Endodermal cell (in vitro differentiated cells): ENCODE results near the gene DYRK1B. TPM values are rescaled to one million over a fixed set of nuclear protein-coding genes. Genes with fewer than 3 reads are reported as not detected.

ENCODE experiments used
- DNase-seq: peaks from one replicate; pipeline ENCODE4 v3.0.0-alpha.2; 2017
- H3K27ac ChIP-seq: 2 replicates; pipeline ENCODE4 v1.5.1; 2013; ENCODE audit warnings: mild to moderate bottlenecking, low read depth, low read length, moderate library complexity
- H3K27me3 ChIP-seq: 2 replicates; pipeline ENCODE4 v1.6.1; 2013; ENCODE audit warnings: mild to moderate bottlenecking, low read length, moderate library complexity; ENCODE audit not compliant: insufficient read depth, control insufficient read depth, poor library complexity, severe bottlenecking
- H3K36me3 ChIP-seq: 2 replicates; pipeline ENCODE4 v1.7.0; 2013; ENCODE audit warnings: mild to moderate bottlenecking, low read length, moderate library complexity; ENCODE audit not compliant: control insufficient read depth, insufficient read depth
- H3K4me1 ChIP-seq: one replicate; pipeline ENCODE4 v1.7.0; 2013; ENCODE audit warnings: low read length; ENCODE audit not compliant: control insufficient read depth, insufficient read depth
- H3K4me3 ChIP-seq: 2 replicates; pipeline ENCODE4 v1.5.1; 2013; ENCODE audit warnings: mild to moderate bottlenecking, low read length, moderate library complexity
- H3K9ac ChIP-seq: 2 replicates; pipeline ENCODE4 v1.6.1; 2013; ENCODE audit warnings: mild to moderate bottlenecking, low read length, moderate library complexity; ENCODE audit not compliant: poor library complexity, severe bottlenecking; ENCODE audit errors: extremely low read depth
- H3K9me3 ChIP-seq: 2 replicates; pipeline ENCODE4 v1.6.1; 2013; ENCODE audit warnings: mild to moderate bottlenecking, low read length, moderate library complexity; ENCODE audit not compliant: control insufficient read depth
- H3K27ac Mint-ChIP-seq: 2 replicates; pipeline ENCODE4 v1.8.0; 2020; ENCODE audit warnings: mixed read lengths
- H3K27me3 Mint-ChIP-seq: 2 replicates; pipeline ENCODE4 v1.8.0; 2021; ENCODE audit warnings: mild to moderate bottlenecking, mixed read lengths; ENCODE audit not compliant: insufficient read depth
- H3K36me3 Mint-ChIP-seq: 2 replicates; pipeline ENCODE4 v1.8.0; 2020; ENCODE audit warnings: low read depth, mixed read lengths
- H3K4me1 Mint-ChIP-seq: 2 replicates; pipeline ENCODE4 v1.8.0; 2020; ENCODE audit warnings: mixed read lengths
- H3K4me3 Mint-ChIP-seq: 2 replicates; pipeline ENCODE4 v1.8.0; 2020; ENCODE audit warnings: mild to moderate bottlenecking, moderate library complexity, mixed read lengths
- H3K9me3 Mint-ChIP-seq: 2 replicates; pipeline ENCODE4 v1.8.0; 2020; ENCODE audit warnings: mild to moderate bottlenecking, mixed read lengths
- CTCF ChIP-seq: fragments of 200-600 bp; sonication (generic); conservative IDR thresholded peaks from 2 replicates; pipeline ENCODE4 v1.5.0; 2021; ENCODE audit warnings: antibody characterized with exemption, mild to moderate bottlenecking
- WGBS, 2 experiments: methylation state at CpG; one replicate each; pipeline versions ENCODE4 v1.1.5 to v1.1.7; 2013; ENCODE audit warnings: missing lambda C conversion rate in 2 of 2, mixed read lengths in 1 of 2; ENCODE audit not compliant: insufficient coverage in 1 of 2, insufficient read length in 1 of 2; 5-methylcytosine and 5-hydroxymethylcytosine counted together
- microRNA-seq: library from miRNA; unstranded; fragments of <30 nt; microRNA quantifications from one replicate; pipeline ENCODE4 v1.2.0, GENCODE V29; 2020; ENCODE audit warnings: borderline microRNAs expressed
- total RNA-seq, 2 donors: library from RNA; stranded (reverse); fragmentation: NEBNext Ultra II Directional in 1 of 2; extraction: Animal tissue kit (Norgen Biotek cat#: 25700) in 1 of 2; gene quantifications; 2 replicates in 1 of 2; 3 replicates in 1 of 2; pipeline ENCODE4 v1.2.1, GENCODE V29; 2021

Gene DYRK1B
- total RNA-seq, 2 donors from 2014 or later: 21.8 to 37.7 TPM

- H3K9me3 Mint-ChIP-seq: no peaks in the 10 kb centered on the region
- Histone ChIP-seq H3K27ac (no peak overlapping the region), H3K9ac (no peak overlapping the region), H3K4me1 (no peaks in the 10 kb centered on the region), H3K9me3 (no peaks in the 10 kb centered on the region), H3K36me3 (no peaks in the 10 kb centered on the region), H3K4me3 (no peak overlapping the region), H3K27me3 (peaks cover 21% of the 10 kb centered on the region)
- no peak for DNase-seq
- no peaks in the 10 kb centered on the region for H3K36me3 Mint-ChIP-seq
- H3K4me3 Mint-ChIP-seq: no peak overlapping the region
- no peaks in the 10 kb centered on the region for H3K4me1 Mint-ChIP-seq
- no peak for TF ChIP-seq CTCF
- no peak overlapping the region for H3K27ac Mint-ChIP-seq
- WGBS, 2 experiments: 89 to 90% methylated on average over 3 of the region's 3 CpGs
- peaks cover 18% of the 10 kb centered on the region for H3K27me3 Mint-ChIP-seq
Measured at GRCh38 chr19:39780894-39781293, 53.1 kb downstream of the DYRK1B start.

- WGBS, 2 experiments: 42 to 76% methylated on average over 2 to 4 of the region's 4 CpGs
- Mint-ChIP-seq H3K9me3 (no peaks in the 10 kb centered on the region), H3K4me3 (no peak within 1 kb of the TSS), H3K27ac (no peak within 1 kb of the TSS), H3K27me3 (peaks cover 3% of the 10 kb centered on the region), H3K36me3 (no peaks in the 10 kb centered on the region), H3K4me1 (no peaks in the 10 kb centered on the region)
- Histone ChIP-seq H3K36me3 (no peaks in the 10 kb centered on the region), H3K27me3 (peaks cover 8% of the 10 kb centered on the region), H3K9ac (no peak within 1 kb of the TSS), H3K9me3 (no peaks in the 10 kb centered on the region), H3K4me3 (no peak within 1 kb of the TSS), H3K27ac (no peak within 1 kb of the TSS), H3K4me1 (no peaks in the 10 kb centered on the region)
- no peak for TF ChIP-seq CTCF
- DNase-seq: no peak
Measured at GRCh38 chr19:39778763-39779162, 55.2 kb downstream of the DYRK1B start, which contains the start of gene LEUTX. TSS of gene LEUTX (plus strand) at chr19:39778854. CDS start at chr19:39778921, 67 bp downstream.

Small RNAs within 50 kb of the gene (microRNA-seq; reads per million reads assigned to microRNA genes)
- not detected for gene MIR6719

Other genes with a start within 250 kb of the DYRK1B start
- not detected for gene LGALS13, start 231.6 kb downstream of the DYRK1B start, total RNA-seq
- not detected for gene LGALS16, start 178.2 kb downstream of the DYRK1B start, total RNA-seq
- not detected for gene LGALS14, start 129.7 kb downstream of the DYRK1B start, total RNA-seq
- not detected for gene CLC, start 96.1 kb downstream of the DYRK1B start, total RNA-seq
- gene LEUTX, start 55.3 kb downstream of the DYRK1B start, total RNA-seq: not detected
- gene FBL, start 12.2 kb upstream of the DYRK1B start, total RNA-seq: 100 to 1,000 TPM; 356 to 387 TPM
- gene FCGBP, start 100.5 kb upstream of the DYRK1B start, total RNA-seq: under 1 TPM; 0.29 to 0.62 TPM
- gene PSMC4, start 137.0 kb upstream of the DYRK1B start, total RNA-seq: 10 to 100 TPM; 88.9 to 96.9 TPM
- gene ZNF546, start 162.9 kb upstream of the DYRK1B start, total RNA-seq: 1 to 10 TPM; 2.5 to 4.6 TPM
- 10 to 100 TPM; 24.7 to 30.5 TPM for gene ZNF780B, start 222.1 kb upstream of the DYRK1B start, total RNA-seq